ENCODE results near the gene S100A1.
A peak's percentile ranks its signal among the peaks of the same experiment; 100 is the strongest.
"Not testable (repeated sequence)": the region's sequence is repeated elsewhere in the genome, so short reads cannot be mapped to it uniquely, and the experiment has no call there.

S100A1 gene

GRCh38 chr1:153659656-153660055, 31.4 kb downstream of the S100A1 start:
- FAIRE-seq = no peak

- no peak for FAIRE-seq
Observed at GRCh38 chr1:153661111-153661708, 33.0 kb downstream of the S100A1 start.

DNA sequence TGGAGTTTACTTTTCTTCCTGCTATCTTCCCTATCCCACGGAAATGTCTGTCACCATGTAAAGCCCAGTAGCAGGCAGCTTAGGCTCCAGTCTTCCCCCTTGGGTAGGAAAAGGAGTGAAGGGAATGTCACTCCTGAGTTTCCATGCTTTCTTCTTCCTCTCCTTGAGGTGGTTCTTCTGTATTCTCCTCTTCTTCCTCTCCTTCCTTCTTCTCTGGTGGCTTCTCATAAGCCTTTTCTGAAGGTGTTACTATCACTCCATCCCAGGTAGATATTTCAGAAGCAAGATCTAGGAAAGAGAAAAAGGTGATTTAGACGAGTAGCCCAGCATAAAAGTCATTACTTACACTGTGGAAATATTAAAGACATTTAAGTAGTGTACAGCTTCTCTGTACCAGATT, 34.0 kb downstream of the S100A1 start:
- FAIRE-seq = no peak

DNA sequence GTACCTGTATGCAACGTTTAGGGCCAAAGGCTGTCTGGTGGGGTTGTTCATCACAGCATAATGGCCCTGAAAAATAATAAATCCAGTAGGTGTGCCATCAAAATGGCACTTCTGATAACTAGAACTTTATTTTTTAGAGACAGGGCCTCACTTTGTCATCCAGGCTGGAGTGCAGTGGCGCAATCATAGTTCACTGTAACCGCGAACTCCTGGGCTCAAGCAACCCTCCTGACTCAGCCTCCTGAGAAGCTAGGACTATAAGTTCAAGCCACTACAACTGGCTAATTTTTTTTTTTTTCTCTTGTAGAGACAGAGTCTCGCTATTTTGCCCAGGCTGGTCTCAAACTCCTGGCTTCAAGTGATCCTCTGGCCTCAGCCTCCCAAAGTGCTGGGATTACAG, 35.0 kb downstream of the S100A1 start:
- FAIRE-seq = no peak

GRCh38 chr1:153667439-153667838, 39.2 kb downstream of the S100A1 start:
- no peak for FAIRE-seq

DNA sequence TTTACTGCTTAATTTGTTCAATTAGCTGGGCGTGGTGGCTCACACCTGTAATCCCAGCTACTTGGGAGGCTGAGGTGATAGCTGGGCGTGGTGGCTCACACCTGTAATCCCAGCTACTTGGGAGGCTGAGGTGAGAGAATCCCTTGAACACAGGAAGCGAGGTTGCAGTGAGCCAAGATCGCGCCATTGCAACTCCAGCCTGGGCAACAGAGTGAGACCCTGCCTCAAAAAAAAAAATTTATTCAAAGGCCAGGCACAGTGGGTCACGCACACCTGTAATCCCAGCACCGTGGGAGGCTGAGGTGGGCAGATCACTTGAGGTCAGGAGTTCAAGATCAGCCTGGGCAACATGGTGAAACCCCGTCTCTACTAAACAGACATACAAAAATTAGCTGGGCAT, 40.4 kb downstream of the S100A1 start:
- FAIRE-seq = not testable (repeated sequence)

- no peak for FAIRE-seq
Observed at GRCh38 chr1:153669606-153670005, 41.4 kb downstream of the S100A1 start.

GRCh38 chr1:153670257-153670858, 42.1 kb downstream of the S100A1 start:
- FAIRE-seq = no peak

DNA sequence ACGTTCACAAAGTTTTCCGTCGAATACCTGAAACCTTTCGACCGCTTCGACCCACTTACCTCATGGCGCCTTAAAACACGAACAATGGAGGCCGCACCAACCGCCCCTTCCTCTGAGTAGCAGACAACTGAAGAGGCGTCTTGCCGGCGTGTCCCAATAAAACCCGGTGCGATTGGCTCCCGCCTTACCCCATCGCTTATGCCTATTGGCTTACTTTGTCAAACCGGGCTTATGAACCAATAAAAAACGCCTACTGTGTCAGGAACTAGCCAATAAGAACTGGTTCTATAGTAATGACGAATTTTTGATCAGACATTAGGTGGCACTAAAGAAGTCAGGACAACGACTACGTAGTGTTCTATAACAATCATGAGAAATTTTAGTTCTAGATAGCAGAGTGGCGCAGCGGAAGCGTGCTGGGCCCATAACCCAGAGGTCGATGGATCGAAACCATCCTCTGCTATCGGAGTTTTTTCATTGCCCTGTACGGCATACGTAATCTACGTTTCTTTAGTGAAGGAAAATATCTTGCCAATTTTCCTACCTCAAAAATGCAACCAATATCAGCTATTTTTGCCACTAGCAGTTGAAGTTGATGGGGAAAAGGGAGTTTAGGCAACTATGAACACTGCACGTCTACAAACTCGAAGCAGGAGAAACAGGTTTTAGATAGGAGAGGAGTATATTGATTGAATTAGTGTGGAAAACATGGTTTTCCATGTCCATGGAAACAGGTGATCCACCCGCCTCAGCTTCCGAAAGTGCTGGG, 42.8 kb downstream of the S100A1 start, which contains the start of gene ILF2:
Gene ILF2 (minus strand): TSS at position 135 of the 769 bp plus-strand sequence. CDS start 71 bp downstream, at position 64.
- FAIRE-seq = peak; percentile 100

DNA sequence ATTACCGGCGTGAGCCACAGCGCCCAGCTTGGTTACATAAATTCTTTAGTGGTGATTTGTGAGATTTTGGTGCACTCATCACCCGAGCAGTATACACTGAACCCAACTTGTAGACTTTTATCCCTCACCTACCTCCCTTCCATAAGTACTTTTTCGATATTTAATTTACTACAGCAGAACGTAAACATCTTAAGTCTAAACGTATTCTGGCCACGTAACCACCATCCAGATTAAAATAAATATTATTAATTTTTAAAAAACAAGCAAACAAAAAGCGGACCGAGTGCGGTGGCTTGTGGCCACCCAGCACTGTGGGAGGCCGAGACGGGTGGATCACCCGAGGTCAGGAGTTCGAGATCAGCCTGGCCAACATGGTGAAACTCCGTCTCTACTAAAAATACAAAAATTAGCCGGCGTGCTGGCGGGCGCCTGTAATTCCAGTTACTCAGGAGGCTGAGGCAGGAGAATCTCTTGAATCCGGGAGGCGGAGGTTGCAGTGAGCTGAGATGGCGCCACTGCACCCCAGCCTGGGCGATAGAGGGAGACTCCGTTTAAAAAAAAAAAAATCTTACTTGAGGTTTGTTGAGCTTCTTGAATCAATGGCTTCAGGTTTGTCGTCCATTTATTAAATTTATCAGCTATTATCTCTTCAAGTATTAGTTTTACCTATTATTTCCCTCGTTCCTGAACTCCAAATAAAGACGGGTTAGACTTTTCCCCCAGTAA, 43.6 kb downstream of the S100A1 start:
- FAIRE-seq = peak; percentile 27

DNA sequence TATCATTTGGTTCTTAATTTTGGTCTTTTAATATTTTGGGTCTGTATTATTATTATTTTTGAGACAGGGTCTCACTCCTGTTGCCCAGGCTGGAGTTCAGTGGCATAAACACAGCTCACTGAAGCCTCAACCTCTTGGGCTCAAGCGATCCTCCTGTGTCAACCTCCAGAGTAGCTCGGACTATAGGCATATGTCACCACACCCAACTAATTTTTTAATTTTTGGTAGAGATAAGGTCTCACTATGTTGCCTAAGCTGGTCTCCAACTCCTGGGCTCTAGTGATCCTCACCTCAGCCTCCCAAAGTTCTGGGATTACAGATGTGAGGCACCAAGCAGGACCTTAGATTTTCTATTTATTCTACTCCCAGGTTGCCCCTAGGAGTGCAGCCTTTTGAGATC, 45.3 kb downstream of the S100A1 start:
- FAIRE-seq = no peak

DNA sequence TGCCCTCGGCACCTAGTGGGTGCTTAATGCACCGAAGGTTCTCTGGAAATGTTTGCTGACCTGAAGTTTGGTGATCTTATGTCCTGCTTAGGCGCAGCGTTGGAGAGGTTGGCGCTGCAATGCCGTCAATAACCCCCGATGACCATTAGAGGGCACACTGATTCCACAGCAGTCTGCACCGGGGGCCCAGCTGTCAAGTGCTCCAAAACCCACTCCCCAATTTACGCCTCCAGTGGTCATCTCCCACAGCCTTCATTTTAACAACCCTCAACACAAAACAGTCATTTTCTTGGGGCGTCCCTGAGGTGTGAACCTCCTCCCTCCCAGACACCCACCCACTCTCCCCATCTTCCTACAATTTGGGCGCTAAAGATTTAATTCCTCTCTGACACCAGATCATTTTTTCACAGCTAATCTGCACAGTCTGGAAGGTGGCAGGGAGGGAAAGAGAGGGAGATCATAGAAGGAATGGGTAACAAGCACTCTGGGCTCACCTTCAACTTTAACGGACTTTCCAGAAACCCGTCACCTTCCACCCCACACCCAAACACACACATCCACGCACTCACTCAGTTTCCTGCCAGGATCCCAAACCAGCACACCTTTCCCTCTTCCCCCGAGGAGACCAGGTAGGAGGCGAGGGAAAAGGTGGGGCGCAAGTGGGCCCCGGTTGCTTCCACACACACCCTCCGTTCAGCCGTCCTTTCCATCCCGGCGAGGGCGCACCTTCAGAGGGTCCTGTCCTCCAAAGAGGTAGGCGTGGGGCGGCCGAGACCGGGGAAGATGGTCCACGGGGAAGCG, 49.7 kb downstream of the S100A1 start:
- FAIRE-seq = no peak

DNA sequence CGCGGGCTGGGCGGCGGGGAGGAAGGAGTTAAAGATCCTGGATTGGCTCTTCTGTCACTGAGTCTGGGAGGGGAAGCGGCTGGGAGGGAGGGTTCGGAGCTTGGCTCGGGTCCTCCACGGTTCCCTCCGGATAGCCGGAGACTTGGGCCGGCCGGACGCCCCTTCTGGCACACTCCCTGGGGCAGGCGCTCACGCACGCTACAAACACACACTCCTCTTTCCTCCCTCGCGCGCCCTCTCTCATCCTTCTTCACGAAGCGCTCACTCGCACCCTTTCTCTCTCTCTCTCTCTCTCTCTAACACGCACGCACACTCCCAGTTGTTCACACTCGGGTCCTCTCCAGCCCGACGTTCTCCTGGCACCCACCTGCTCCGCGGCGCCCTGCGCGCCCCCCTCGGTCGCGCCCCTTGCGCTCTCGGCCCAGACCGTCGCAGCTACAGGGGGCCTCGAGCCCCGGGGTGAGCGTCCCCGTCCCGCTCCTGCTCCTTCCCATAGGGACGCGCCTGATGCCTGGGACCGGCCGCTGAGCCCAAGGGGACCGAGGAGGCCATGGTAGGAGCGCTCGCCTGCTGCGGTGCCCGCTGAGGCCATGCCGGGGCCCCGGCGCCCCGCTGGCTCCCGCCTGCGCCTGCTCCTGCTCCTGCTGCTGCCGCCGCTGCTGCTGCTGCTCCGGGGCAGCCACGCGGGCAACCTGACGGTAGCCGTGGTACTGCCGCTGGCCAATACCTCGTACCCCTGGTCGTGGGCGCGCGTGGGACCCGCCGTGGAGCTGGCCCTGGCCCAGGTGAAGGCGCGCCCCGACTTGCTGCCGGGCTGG, 50.5 kb downstream of the S100A1 start, which contains the start of gene NPR1:
Gene NPR1 (plus strand): TSS at position 170 of the 818 bp plus-strand sequence. CDS start 421 bp downstream, at position 591.
- FAIRE-seq = no peak

DNA sequence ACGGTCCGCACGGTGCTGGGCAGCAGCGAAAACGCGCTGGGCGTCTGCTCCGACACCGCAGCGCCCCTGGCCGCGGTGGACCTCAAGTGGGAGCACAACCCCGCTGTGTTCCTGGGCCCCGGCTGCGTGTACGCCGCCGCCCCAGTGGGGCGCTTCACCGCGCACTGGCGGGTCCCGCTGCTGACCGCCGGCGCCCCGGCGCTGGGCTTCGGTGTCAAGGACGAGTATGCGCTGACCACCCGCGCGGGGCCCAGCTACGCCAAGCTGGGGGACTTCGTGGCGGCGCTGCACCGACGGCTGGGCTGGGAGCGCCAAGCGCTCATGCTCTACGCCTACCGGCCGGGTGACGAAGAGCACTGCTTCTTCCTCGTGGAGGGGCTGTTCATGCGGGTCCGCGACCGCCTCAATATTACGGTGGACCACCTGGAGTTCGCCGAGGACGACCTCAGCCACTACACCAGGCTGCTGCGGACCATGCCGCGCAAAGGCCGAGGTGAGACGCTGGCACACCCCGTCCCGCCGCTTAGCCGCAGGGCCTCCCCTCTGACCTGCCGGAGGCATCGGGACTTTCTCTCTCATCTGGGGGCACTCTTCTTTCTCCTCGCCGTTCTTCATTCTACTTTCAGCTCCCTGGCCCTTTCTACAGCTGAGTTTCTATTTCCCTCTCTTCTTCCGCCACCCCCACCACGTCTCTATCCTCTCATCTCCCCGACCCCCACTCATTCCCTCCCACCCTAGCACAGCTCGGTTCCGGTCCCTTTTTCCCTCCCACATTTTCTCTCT, 51.3 kb downstream of the S100A1 start:
- no peak for FAIRE-seq

DNA sequence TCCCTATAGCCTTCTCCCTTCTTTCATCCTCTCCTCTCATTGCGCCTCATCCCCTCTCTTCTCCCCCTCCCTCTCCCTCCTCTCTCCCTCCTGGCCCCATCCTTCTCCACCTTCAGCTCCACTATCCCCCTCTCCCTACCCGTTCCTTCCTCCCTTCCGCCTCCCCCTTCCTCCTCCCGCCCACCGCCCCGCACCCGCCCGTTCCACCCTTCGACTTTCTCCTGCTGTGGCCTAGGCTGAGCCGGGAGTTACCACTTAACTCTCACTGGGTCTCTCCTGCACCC, 51.8 kb downstream of the S100A1 start:
- no peak for FAIRE-seq

Data from A204.1 (cell line).